Measurements from ENCODE around the gene ITGB7. TPM values are rescaled to one million over a fixed set of nuclear protein-coding genes. Genes with fewer than 3 reads are reported as not detected.
A peak's percentile ranks its signal among the peaks of the same experiment; 100 is the strongest.

Gene ITGB7
- total and polyA plus RNA-seq, 4 experiments from 2014 or later: 271 to 397 (median 378) TPM

DNA sequence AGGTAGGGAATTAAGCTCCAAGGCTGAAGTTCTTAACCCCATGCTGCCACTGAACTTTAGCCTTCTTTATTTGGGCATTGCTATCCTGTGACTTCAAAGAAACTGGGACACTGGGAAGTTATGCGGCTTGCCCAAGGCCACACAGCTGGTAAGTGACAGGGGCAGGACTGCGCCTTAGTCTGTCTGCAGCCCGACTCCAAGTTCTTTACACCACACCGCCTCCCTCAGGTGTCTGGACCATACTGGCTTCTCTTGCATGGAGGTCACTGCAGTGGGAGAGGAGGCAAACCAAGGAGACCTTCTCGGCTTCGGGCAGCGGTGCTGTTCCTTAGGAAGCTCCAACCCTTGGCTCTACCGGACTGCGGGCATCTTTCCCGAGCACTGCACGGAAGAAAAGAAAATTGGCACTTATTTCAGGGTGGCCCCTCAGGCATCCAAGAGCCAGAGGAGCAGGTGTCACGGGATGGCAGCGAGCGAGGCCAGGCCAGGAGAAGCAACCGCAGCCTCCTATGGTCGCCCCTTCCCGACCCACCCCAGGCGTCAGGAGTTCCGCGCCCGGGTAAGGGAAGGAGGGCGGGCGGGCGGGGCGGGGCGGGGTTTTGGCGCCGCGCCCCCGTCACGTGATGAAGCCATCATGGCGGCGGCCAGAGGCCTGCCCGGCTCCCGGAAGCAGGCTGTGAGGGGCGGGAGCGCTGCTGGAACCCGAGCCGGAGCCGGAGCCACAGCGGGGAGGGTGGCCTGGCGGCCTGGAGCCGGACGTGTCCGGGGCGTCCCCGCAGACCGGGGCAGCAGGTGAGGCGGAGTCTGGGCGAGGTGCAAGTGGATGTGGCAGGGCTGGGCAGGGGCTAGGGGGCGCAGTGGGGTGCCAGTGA is 44.7 kb upstream of the ITGB7 start:
- Histone ChIP-seq H3K9me3 (ENCODE audit: control insufficient read depth in 1 of 2, low read length in 2 of 2) (no peaks in the 10 kb centered on the region), H3K36me3 (ENCODE audit: insufficient read depth, low read length) (peaks cover 8% of the 10 kb centered on the region), H3K4me1 (ENCODE audit: insufficient read depth, low read length) (peaks cover 46% of the 10 kb centered on the region), H3K27me3 (ENCODE audit: insufficient read depth, low read length) (no peaks in the 10 kb centered on the region), H3K27ac (ENCODE audit: low read depth, low read length) (peak overlapping the region; percentile 83), H3K4me3 (ENCODE audit: low read length in 2 of 2) (peak overlapping the region; percentile 73 to 92)
- ChIA-PET CTCF (ENCODE audit: partially characterized antibody) (interaction anchor here (0.7 to 4.7 kb wide), 24 partner anchors 10 to 94 kb away, joined by 3 to 160 read pairs (median 5); partner anchors contain the start of genes AAAS, ESPL1, ITGB7 and MYG1), POLR2A (ENCODE audit: partially characterized antibody) (interaction anchor here (0.6 to 8.7 kb wide), 16 partner anchors 10 to 92 kb away, joined by 3 to 207 read pairs (median 6); partner anchors contain the start of genes CSAD, ESPL1, ITGB7 and MYG1)
- H3K36me3 Mint-ChIP-seq: peaks cover 7 to 26% of the 10 kb centered on the region in 2 donors
- H3K27ac Mint-ChIP-seq: peak overlapping the region; percentile 96 to 99 (median 98)
- peak overlapping the region; percentile 96 to 100 (median 98) for H3K4me3 Mint-ChIP-seq
- peaks cover 23 to 52% (median 41%) of the 10 kb centered on the region in 4 donors for H3K4me1 Mint-ChIP-seq
- no peaks in the 10 kb centered on the region for H3K27me3 Mint-ChIP-seq
- DNase-seq: peak; percentile 67 to 78 (median 71)
- intact Hi-C loops (cut with micrococcal nuclease): loop anchor here (1.0 kb wide), 7 partner anchors 19 to 94 kb away; partner anchors contain the start of genes PFDN5 and RARG
- peaks cover 0 to 3% (median 0%) of the 10 kb centered on the region in 8 donors for H3K9me3 Mint-ChIP-seq

DNA sequence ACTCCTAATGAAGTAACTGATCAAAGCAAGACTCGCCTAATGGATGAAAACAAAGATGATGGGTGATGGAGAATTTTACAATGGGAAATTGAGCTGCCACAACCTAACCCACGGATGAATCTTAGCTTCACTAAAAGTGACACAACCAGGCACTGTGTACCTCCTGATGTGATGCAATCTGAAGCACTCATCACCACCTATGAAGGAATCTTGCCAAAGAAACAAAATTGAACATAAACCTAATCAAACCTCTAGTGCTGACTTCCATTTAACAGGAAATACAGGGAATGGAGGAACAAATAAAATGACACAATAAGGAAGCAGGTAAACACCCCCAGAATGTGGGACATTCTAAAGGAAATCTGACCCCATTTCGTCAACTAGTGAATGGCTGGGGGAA is 38.2 kb upstream of the ITGB7 start:
- Histone ChIP-seq H3K9me3 (ENCODE audit: control insufficient read depth in 1 of 2, low read length in 2 of 2) (no peaks in the 10 kb centered on the region), H3K36me3 (ENCODE audit: insufficient read depth, low read length) (no peaks in the 10 kb centered on the region), H3K4me1 (ENCODE audit: insufficient read depth, low read length) (no peaks in the 10 kb centered on the region), H3K27me3 (ENCODE audit: insufficient read depth, low read length) (no peaks in the 10 kb centered on the region), H3K27ac (ENCODE audit: low read depth, low read length) (no peak overlapping the region), H3K4me3 (ENCODE audit: low read length in 2 of 2) (no peak overlapping the region)
- DNase-seq: no peak
- Mint-ChIP-seq H3K4me1 (peaks cover under 1 to 5% (median 3%) of the 10 kb centered on the region in 4 donors), H3K36me3 (no peaks in the 10 kb centered on the region), H3K4me3 (no peak overlapping the region), H3K9me3 (no peaks in the 10 kb centered on the region), H3K27ac (peak overlapping the region in 1 of 7 donors; percentile 23), H3K27me3 (peaks cover 0 to 9% of the 10 kb centered on the region in 2 donors)
- ChIA-PET CTCF (ENCODE audit: partially characterized antibody) (interaction anchor here (0.8 to 3.2 kb wide), 3 partner anchors 22 to 33 kb away, joined by 3 to 17 read pairs (median 3); no protein-coding TSS in a partner anchor), POLR2A (ENCODE audit: partially characterized antibody) (interaction anchor here (0.7 to 16.9 kb wide), 2 partner anchors 27 to 37 kb away, joined by 6 to 333 read pairs; no protein-coding TSS in a partner anchor)
- intact Hi-C loops (cut with micrococcal nuclease): no loop called here

DNA sequence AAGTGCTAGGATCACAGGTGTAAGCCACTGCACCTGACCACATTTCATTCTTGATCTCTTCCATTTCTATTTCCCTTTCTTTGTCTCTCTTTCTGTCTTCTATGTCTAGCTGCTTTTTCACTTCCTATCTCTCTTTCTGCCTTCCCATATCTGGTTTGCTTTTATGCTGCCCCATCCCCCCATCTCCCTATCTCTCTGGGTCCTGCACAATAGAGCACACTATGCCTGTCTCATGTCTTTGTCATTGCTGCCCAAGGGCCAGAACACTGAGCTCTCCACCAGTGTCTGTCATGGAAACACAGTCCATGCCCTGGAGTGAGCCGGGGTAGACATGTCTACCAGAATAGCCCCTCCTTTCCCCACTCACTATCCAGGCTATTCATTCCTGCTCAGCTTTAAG is 37.3 kb upstream of the ITGB7 start:
- no peaks in the 10 kb centered on the region for H3K9me3 Mint-ChIP-seq
- Histone ChIP-seq H3K27me3 (ENCODE audit: insufficient read depth, low read length) (no peaks in the 10 kb centered on the region), H3K9me3 (ENCODE audit: control insufficient read depth in 1 of 2, low read length in 2 of 2) (no peaks in the 10 kb centered on the region), H3K4me3 (ENCODE audit: low read length in 2 of 2) (no peak overlapping the region), H3K36me3 (ENCODE audit: insufficient read depth, low read length) (no peaks in the 10 kb centered on the region), H3K27ac (ENCODE audit: low read depth, low read length) (no peak overlapping the region), H3K4me1 (ENCODE audit: insufficient read depth, low read length) (no peaks in the 10 kb centered on the region)
- CTCF ChIA-PET (ENCODE audit: partially characterized antibody): interaction anchor here (1.2 to 3.2 kb wide), 3 partner anchors 11 to 30 kb away, joined by 3 to 17 read pairs (median 6); no protein-coding TSS in a partner anchor
- no peak for DNase-seq
- POLR2A ChIA-PET (ENCODE audit: partially characterized antibody): interaction anchor here (0.8 to 16.9 kb wide), 2 partner anchors 9 to 26 kb away, joined by 3 to 333 read pairs; no protein-coding TSS in a partner anchor
- H3K4me1 Mint-ChIP-seq: peaks cover 2 to 7% (median 5%) of the 10 kb centered on the region in 4 donors
- no peaks in the 10 kb centered on the region for H3K36me3 Mint-ChIP-seq
- intact Hi-C loops (cut with micrococcal nuclease): no loop called here
- peaks cover 0 to 9% of the 10 kb centered on the region in 2 donors for H3K27me3 Mint-ChIP-seq
- peak overlapping the region in 1 of 7 donors; percentile 20 for H3K27ac Mint-ChIP-seq
- no peak overlapping the region for H3K4me3 Mint-ChIP-seq

DNA sequence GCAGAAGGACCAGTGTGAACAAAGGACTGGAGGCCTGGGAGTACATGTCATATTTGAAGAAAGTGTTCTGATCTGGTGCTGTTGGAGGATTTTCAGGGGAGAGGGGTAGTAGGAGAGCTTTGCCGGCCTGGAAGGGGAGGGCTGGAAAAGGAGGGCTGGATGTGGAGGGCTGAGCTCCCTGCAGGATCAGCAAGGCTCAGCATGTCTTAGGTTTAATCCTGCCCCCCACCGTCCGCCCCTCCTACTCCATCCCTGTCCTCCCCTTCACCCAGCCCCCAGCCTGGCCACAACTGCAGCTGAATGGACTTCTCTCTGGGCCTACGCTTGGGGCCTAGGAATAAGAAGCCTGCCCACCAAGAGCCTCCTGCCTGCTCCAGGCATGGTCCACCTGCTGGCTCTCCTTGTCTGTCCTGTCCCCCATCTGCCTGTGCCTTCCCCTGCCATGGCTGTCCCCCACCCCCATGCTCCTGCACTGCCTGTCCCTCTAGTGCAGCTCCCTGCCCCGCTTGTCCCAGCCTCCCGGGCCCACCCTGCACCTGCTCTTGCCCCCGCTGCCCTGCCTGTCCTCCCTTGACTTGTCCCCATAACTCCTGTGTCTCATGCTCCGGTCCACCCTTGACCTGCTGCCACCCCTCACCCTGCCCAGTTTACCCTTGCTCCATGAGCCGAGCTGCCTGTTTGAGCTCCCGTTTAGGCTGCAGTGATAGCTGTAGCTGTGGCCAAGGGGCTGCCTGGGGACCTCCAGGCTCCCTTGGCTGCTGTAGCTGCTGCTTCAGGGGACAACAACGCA is 34.8 kb upstream of the ITGB7 start:
- peaks cover 0 to 9% of the 10 kb centered on the region in 2 donors for H3K27me3 Mint-ChIP-seq
- H3K36me3 Mint-ChIP-seq: no peaks in the 10 kb centered on the region
- CTCF ChIA-PET (ENCODE audit: partially characterized antibody): interaction anchor here (1.3 to 3.3 kb wide), 3 partner anchors 10 to 28 kb away, joined by 3 to 17 read pairs (median 13); a partner anchor contains a TSS
- H3K36me3 ChIP-seq (ENCODE audit: insufficient read depth, low read length): no peaks in the 10 kb centered on the region
- H3K27me3 ChIP-seq (ENCODE audit: insufficient read depth, low read length): no peaks in the 10 kb centered on the region
- POLR2A ChIA-PET (ENCODE audit: partially characterized antibody): interaction anchor here (1.3 to 16.9 kb wide), 5 partner anchors 10 to 62 kb away, joined by 3 to 333 read pairs (median 4); partner anchors contain the start of gene ZNF740
- no peak overlapping the region for H3K27ac ChIP-seq (ENCODE audit: low read depth, low read length)
- intact Hi-C loops (cut with micrococcal nuclease): no loop called here
- no peaks in the 10 kb centered on the region for H3K9me3 ChIP-seq (ENCODE audit: control insufficient read depth in 1 of 2, low read length in 2 of 2)
- H3K4me1 Mint-ChIP-seq: peaks cover 10 to 16% (median 14%) of the 10 kb centered on the region in 4 donors
- H3K4me3 ChIP-seq (ENCODE audit: low read length in 2 of 2): no peak overlapping the region
- H3K4me1 ChIP-seq (ENCODE audit: insufficient read depth, low read length): peaks cover 10% of the 10 kb centered on the region
- H3K27ac Mint-ChIP-seq: peak overlapping the region in 3 of 7 donors; percentile 48 to 83 (median 52)
- no peaks in the 10 kb centered on the region for H3K9me3 Mint-ChIP-seq
- DNase-seq: no peak
- H3K4me3 Mint-ChIP-seq: no peak overlapping the region

DNA sequence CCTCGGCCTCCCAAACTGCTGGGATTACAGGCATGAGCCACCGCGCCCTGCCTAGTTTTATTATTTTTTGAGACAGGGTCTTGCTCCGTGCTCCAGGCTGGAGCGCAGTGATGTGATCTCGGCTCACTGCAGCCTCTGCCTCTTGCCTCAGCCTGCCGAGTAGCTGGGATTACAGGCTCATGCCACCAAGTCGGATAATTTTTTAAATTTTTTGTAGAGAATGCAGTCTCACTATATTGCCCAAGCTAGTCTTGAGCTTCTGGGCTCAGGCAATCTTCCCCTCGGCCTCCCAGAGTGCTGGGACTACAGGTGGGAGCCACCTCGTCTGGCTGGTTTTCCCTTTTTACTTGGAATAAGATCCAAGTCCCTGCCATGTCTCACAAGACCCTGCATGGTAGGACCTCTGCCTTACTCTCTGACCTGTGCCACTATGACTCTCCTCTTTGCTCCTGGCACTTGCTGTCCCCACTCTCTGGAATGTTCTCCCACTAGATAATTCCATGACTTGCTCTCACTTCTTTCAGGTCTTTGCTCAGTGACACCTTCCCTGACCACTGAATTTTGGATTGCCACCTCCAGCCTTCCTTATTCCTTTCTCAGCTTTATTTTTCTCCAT is 32.7 kb upstream of the ITGB7 start:
- Histone ChIP-seq H3K27ac (ENCODE audit: low read depth, low read length) (no peak overlapping the region), H3K36me3 (ENCODE audit: insufficient read depth, low read length) (no peaks in the 10 kb centered on the region), H3K9me3 (ENCODE audit: control insufficient read depth in 1 of 2, low read length in 2 of 2) (no peaks in the 10 kb centered on the region), H3K4me1 (ENCODE audit: insufficient read depth, low read length) (peaks cover 31% of the 10 kb centered on the region), H3K4me3 (ENCODE audit: low read length in 2 of 2) (no peak overlapping the region), H3K27me3 (ENCODE audit: insufficient read depth, low read length) (no peaks in the 10 kb centered on the region)
- Mint-ChIP-seq H3K27me3 (peaks cover 0 to 4% of the 10 kb centered on the region in 2 donors), H3K4me3 (no peak overlapping the region), H3K4me1 (peaks cover 28 to 37% (median 34%) of the 10 kb centered on the region in 4 donors), H3K9me3 (no peaks in the 10 kb centered on the region), H3K36me3 (no peaks in the 10 kb centered on the region), H3K27ac (peak overlapping the region in 4 of 7 donors; percentile 22 to 82 (median 72))
- no peak for DNase-seq
- intact Hi-C loops (cut with micrococcal nuclease): no loop called here
- POLR2A ChIA-PET (ENCODE audit: partially characterized antibody): interaction anchor here (16.9 kb wide), 1 partner anchor 21 kb away, joined by 333 read pairs; no protein-coding TSS in a partner anchor
- CTCF ChIA-PET (ENCODE audit: partially characterized antibody): interaction anchor here (1.3 to 3.3 kb wide), 4 partner anchors 12 to 26 kb away, joined by 3 to 17 read pairs (median 8); a partner anchor contains a TSS

DNA sequence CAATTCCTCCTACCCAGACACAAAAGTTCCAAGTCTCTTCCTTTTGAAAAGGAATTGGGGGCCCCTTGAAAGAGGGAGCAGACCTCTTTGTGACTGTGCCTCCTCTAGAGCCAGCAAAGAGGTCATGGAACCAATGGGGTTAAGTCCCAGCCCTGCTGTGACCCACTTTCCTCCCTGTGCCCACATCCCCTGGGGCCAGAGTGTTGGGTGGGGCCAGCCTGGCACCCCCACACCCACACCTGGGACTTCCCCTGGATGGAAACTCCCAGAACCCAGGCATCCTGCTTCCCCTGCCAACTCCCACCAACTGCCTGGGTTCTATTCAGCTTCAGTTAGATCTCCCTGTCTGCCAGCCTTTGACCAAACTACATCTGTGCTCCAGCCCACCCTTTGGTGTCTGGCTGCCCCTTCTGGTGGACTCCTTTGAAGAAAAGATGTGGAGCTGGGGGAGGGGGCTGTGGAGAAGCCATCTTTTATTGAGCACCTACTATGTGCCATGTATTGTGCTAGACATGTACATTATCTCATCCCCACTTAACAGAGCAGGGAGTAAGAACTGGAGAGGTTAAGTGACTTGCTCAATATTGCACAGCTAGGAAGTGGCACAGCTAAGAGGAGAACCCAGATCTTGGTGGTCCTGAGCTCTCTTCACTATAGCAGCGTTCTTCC is 29.5 kb upstream of the ITGB7 start:
- H3K27ac Mint-ChIP-seq: peak overlapping the region; percentile 94 to 99 (median 96)
- peak overlapping the region; percentile 11 to 87 (median 74) for H3K4me3 Mint-ChIP-seq
- H3K4me1 Mint-ChIP-seq: peaks cover 44 to 61% (median 54%) of the 10 kb centered on the region in 4 donors
- peak overlapping the region in 1 of 2 donors; percentile 22 for H3K4me3 ChIP-seq (ENCODE audit: low read length in 2 of 2)
- H3K27ac ChIP-seq (ENCODE audit: low read depth, low read length): peak overlapping the region; percentile 71
- intact Hi-C loops (cut with micrococcal nuclease): no loop called here
- POLR2A ChIA-PET (ENCODE audit: partially characterized antibody): interaction anchor here (0.6 to 16.9 kb wide), 13 partner anchors 9 to 205 kb away, joined by 3 to 333 read pairs (median 4); partner anchors contain the start of genes AAAS, CSAD, ESPL1 and ITGB7
- H3K9me3 Mint-ChIP-seq: no peaks in the 10 kb centered on the region
- no peaks in the 10 kb centered on the region for H3K27me3 Mint-ChIP-seq
- peaks cover 57% of the 10 kb centered on the region for H3K4me1 ChIP-seq (ENCODE audit: insufficient read depth, low read length)
- no peaks in the 10 kb centered on the region for H3K27me3 ChIP-seq (ENCODE audit: insufficient read depth, low read length)
- CTCF ChIA-PET (ENCODE audit: partially characterized antibody): interaction anchor here (1.1 to 2.7 kb wide), 7 partner anchors 15 to 77 kb away, joined by 3 to 17 read pairs (median 4); no protein-coding TSS in a partner anchor
- no peaks in the 10 kb centered on the region for H3K36me3 ChIP-seq (ENCODE audit: insufficient read depth, low read length)
- DNase-seq: peak; percentile 73 to 91 (median 81)
- H3K36me3 Mint-ChIP-seq: peaks cover 0 to 3% of the 10 kb centered on the region in 2 donors
- H3K9me3 ChIP-seq (ENCODE audit: control insufficient read depth in 1 of 2, low read length in 2 of 2): no peaks in the 10 kb centered on the region
